Stimulated activated CD4-positive, alpha-beta T cell treated with anti-CD3 and anti-CD28 coated beads, Interleukin-12 subunit alpha, Interleukin-12 subunit beta, amount 100 ng/mL, for 24 hours (primary cell): Measurements from ENCODE around the gene TMEM134.
"Not testable (repeated sequence)": the region's sequence is repeated elsewhere in the genome, so short reads cannot be mapped to it uniquely, and the experiment has no call there.

Experiments used
- DNase-seq, 2 experiments: peaks; one replicate each; pipeline ENCODE4 v3.0.0-alpha.2; 2020; ENCODE audit warnings: low read depth in 2 of 2

TMEM134 gene

GRCh38 chr11:67485873-67486361 lies 16.9 kb upstream of the TMEM134 start:
- DNase-seq, result peak in 1 of 2 experiments; percentile 57

DNA sequence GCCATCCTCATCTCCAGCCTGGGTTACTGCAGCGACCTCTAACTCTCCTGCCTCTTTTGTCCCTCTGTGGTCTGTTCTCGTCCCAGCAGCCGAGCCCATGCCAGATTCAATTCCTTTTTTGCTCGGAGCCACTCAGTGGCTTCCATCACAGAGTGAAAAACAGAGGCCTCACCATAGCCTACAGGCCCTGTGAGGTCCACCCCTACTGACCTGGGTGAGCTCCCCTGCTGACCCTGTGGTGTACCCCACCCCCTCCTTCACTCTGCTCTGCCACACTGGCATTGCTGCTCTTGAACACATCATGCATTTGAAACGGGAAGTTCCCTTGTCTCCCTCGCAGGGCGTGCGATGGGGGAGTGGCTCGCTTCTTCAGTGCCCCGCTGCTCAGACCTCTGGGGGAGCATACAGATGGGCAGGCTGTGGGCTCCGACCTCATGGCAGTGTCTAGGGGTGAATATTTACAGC lies 15.8 kb upstream of the TMEM134 start:
- peak in 1 of 2 experiments; percentile 66 for DNase-seq

- no peak for DNase-seq
These were observed 15.0 kb upstream of the TMEM134 start for GRCh38 chr11:67483831-67484665.

GRCh38 chr11:67482827-67483798 lies 14.1 kb upstream of the TMEM134 start, which contains the start of gene AIP:
Gene AIP, plus strand, starts transcription at chr11:67483026. Its CDS starts 133 bp downstream, at chr11:67483159.
- peak; percentile 91 to 97 for DNase-seq

DNA sequence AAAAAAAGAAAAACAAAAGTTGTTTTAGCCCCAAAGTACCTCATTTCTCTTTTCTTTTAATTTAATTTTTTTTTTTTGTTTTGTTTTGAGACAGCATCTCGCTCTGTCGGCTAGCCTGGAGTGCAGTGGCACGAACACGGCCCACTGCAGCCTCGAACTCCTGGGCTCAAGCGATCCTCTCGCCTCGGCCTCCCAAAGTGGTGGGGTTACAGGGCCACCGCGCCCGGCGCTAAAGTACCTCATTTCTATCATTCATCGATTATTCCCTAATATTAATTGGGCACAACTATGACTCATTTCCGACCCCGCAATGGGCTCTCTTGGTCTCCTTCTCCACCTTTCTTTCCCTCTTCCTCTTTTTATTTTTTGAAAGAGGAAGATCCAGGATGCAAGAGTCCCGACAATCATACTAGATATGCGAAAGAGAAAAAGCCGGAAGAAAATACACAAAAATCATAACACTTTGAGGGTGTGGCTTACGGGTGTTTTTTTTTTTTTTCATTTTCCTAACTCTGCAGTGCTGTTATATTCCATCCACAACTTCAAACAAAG lies 13.3 kb upstream of the TMEM134 start:
- DNase-seq, result no peak

- not testable (repeated sequence) for DNase-seq
These were observed 8.4 kb upstream of the TMEM134 start for GRCh38 chr11:67477344-67478050.

DNA sequence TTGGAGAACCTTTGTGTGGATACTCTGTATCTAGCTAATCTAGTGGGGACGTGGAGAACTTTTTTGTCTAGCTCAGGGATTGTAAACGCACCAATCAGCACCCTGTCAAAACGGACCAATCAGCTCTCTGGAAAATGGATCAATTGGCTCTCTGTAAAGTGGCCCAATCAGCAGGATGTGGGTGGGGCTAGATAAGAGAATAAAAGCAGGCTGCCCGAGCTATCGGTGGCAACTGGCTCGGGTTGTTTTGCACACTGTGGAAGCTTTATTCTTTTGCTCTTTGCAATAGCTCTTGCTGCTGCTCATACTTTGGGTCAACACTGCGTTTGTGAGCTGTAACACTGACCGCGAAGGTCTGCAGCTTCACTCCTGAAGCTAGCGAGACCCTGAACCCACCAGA lies 7.6 kb upstream of the TMEM134 start:
- not testable (repeated sequence) for DNase-seq

GRCh38 chr11:67472882-67473281 lies 3.8 kb upstream of the TMEM134 start:
- no peak for DNase-seq

- no peak for DNase-seq
These were observed 1.4 kb upstream of the TMEM134 start for GRCh38 chr11:67470337-67471002.

- DNase-seq, result no peak
These were observed 409 bp upstream of the TMEM134 start for GRCh38 chr11:67469508-67469811.

DNA sequence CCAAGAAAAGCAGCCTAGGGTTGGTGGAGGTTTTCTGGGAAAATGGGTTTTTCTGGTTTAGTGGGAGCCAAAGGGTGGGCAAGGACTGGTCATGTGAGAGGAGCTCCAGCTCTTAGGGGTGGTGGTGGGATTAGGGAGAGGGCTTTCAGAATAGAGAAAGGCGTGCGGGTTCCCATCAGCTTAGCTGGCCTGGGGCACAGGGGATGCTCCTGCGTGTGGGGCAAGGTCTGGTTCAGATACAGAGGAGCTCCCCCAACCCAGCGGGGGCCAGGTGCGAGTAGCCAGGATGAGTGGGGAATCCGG lies 644 bp downstream of the TMEM134 start:
- DNase-seq, result no peak

DNA sequence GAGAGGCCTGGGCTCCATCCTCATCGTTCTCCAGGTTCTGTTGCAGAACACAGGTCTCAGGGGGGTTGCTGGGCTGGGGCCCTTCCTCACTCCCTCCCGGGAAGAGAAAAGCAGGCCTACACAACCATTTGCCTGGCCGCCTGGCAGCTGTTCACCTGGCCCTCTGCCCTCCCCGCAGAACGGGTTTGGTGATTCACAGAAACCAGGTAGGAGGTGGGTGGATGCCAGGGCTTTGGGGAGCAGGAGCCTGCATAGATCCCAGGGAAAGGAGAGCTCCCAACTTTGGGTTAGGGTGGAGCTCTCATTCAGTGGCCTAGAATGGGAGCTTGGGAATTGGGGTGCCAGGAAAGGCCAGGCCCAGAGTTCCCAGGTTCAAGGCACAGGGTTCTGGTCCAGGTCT lies 995 bp downstream of the TMEM134 start:
- no peak for DNase-seq

GRCh38 chr11:67466962-67467771 lies 1.9 kb downstream of the TMEM134 start:
- no peak for DNase-seq

- DNase-seq, result no peak
These were observed 2.7 kb downstream of the TMEM134 start for GRCh38 chr11:67466367-67466766.

GRCh38 chr11:67465530-67465929 lies 3.5 kb downstream of the TMEM134 start:
- not testable (repeated sequence) for DNase-seq

GRCh38 chr11:67465189-67465510 lies 3.9 kb downstream of the TMEM134 start:
- no peak for DNase-seq

GRCh38 chr11:67464411-67465188 lies 4.5 kb downstream of the TMEM134 start:
- DNase-seq, result peak; percentile 78 to 87

DNA sequence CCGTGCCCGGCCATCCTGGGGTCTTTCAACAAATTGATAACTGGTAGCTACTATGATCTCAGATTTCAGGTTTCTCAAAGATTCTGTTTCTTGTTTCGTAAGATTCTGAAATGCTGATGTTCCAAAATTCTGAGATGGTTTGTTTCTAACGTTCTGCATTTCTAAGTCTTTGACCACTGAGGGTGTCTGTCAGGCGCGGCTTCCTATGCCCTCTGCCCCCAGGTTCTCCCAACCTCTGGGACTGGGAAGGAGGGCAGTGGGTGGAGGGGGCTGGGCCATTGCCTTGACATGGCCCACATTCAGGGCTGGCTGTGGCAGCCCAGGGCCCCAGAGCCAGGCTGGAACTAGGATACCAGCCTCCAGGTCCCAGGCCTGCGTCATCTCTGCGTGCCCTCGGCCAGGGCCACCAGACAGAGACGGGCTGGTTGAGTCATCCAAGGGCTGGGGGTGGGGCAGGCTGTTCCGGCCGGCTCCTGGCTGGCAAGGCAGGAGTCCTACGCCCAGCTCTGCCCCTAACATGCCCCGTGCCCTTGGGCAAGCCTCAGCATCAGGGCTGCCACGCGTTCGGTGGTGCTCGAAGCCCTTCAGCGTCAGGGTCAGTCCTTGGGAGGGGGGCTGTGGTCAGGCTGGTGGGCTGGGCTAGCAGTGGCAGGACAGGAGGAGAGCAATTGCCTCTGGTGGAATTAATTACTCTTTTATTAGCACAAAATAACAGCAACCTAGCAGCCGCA lies 5.2 kb downstream of the TMEM134 start:
- DNase-seq, result no peak

DNA sequence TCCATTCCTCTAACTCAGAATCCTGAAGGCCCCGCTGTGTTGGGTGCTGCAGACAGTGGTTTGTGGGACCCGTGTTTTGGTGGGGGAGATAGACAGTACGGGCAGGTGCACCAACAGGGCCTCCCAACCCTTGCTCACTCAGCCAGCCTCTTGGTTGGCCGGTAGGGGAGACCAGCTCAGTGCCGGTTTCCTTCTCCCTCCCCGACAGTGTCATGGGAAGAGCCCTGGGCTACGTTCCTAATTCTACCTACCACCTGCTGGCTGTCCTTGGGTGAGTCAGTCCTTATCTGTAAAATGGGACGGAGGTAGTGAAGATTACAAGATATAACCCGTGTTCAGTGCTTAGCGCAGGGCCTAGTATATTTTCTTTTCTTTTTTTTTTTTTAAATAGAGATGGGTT lies 5.9 kb downstream of the TMEM134 start:
- DNase-seq, result no peak
